Neural cell (in vitro differentiated cells): ENCODE data around the gene STAU1. TPM values are rescaled to one million over a fixed set of nuclear protein-coding genes. Genes with fewer than 3 reads are reported as not detected.

Source experiments
- H2AFZ ChIP-seq: fragments of 200-600, 300-800 bp; sonication (generic), shearing (Covaris generic); 2 replicates; pipeline ENCODE4 v1.6.0; 2014; ENCODE audit warnings: low read depth, mild to moderate bottlenecking, antibody characterized with exemption, low read length, moderate library complexity
- H3F3A ChIP-seq: fragments of 200-600 bp; shearing (Covaris generic); 2 replicates; pipeline ENCODE4 v1.6.1; 2016; ENCODE audit warnings: mild to moderate bottlenecking, moderate library complexity, mixed read lengths, antibody characterized with exemption, low read length; ENCODE audit not compliant: insufficient read depth, poor library complexity, severe bottlenecking
- H3K27ac ChIP-seq: fragments of 200-600, 300-800 bp; sonication (generic), shearing (Covaris generic); 2 replicates; pipeline ENCODE4 v1.5.1; 2014; ENCODE audit warnings: mild to moderate bottlenecking, low read length, moderate library complexity
- H3K27me3 ChIP-seq: fragments of 300-800, 200-600 bp; sonication (generic), shearing (Covaris generic); 2 replicates; pipeline ENCODE4 v1.6.0; 2014; ENCODE audit warnings: mild to moderate bottlenecking, low read depth, low read length, moderate library complexity; ENCODE audit not compliant: insufficient read depth
- H3K36me3 ChIP-seq: fragments of 300-800, 200-600 bp; sonication (generic), shearing (Covaris generic); 2 replicates; pipeline ENCODE4 v1.5.1; 2014; ENCODE audit warnings: mild to moderate bottlenecking, antibody characterized with exemption, low read length, moderate library complexity; ENCODE audit not compliant: insufficient read depth
- H3K4me2 ChIP-seq: fragments of 300-800, 200-600 bp; sonication (generic), shearing (Covaris generic); 2 replicates; pipeline ENCODE4 v1.6.0; 2014; ENCODE audit warnings: mild to moderate bottlenecking, low read length
- H3K4me3 ChIP-seq: fragments of 300-800, 200-600 bp; sonication (generic), shearing (Covaris generic); 2 replicates; pipeline ENCODE4 v1.5.1; 2014; ENCODE audit warnings: mild to moderate bottlenecking, low read length, moderate library complexity
- H3K79me2 ChIP-seq: fragments of 200-600 bp; shearing (Covaris generic); replicated peaks from 2 replicates; pipeline ENCODE4 v1.6.0; 2014; ENCODE audit warnings: mild to moderate bottlenecking, low read length, moderate library complexity; ENCODE audit not compliant: insufficient read depth
- H3K9ac ChIP-seq: fragments of 300-800, 200-600 bp; sonication (generic), shearing (Covaris generic); 2 replicates; pipeline ENCODE4 v1.6.1; 2016; ENCODE audit warnings: mild to moderate bottlenecking, low read length, mixed read lengths
- H3K9me2 ChIP-seq: fragments of 200-600 bp; shearing (Covaris generic); 2 replicates; pipeline ENCODE4 v1.6.1; 2016; ENCODE audit warnings: mild to moderate bottlenecking, low read length, mixed read lengths; ENCODE audit not compliant: insufficient read depth
- H3K9me3 ChIP-seq: fragments of 200-600, 300-800 bp; sonication (generic), shearing (Covaris generic); 2 replicates; pipeline ENCODE4 v1.6.1; 2016; ENCODE audit warnings: mild to moderate bottlenecking, mixed run types, low read length, moderate library complexity, mixed read lengths
- H4K20me1 ChIP-seq: fragments of 200-600 bp; shearing (Covaris generic); 2 replicates; pipeline ENCODE4 v1.6.1; 2016; ENCODE audit warnings: mild to moderate bottlenecking, mixed run types; ENCODE audit not compliant: insufficient read depth
- CTCF ChIP-seq: fragments of 450-650 bp; IDR thresholded peaks from 2 replicates; pipeline ENCODE4 v1.5.1; 2014; ENCODE audit warnings: antibody characterized with exemption, mild to moderate bottlenecking, moderate library complexity; ENCODE audit not compliant: poor library complexity, severe bottlenecking
- EP300 ChIP-seq: fragments of 450-650 bp; conservative IDR thresholded peaks from 2 replicates; pipeline ENCODE4 v1.6.1; 2014; ENCODE audit warnings: antibody characterized with exemption, mild to moderate bottlenecking, moderate library complexity; ENCODE audit not compliant: poor library complexity, severe bottlenecking
- EZH2 ChIP-seq: fragments of 200-600, 300-800 bp; shearing (Covaris generic), sonication (generic); IDR thresholded peaks from 2 replicates; pipeline ENCODE4 v1.6.1; 2014; ENCODE audit warnings: antibody characterized with exemption, low read length, borderline replicate concordance, mild to moderate bottlenecking; ENCODE audit not compliant: insufficient read depth, poor library complexity, severe bottlenecking
- MXI1 ChIP-seq: fragments of 450-650 bp; conservative IDR thresholded peaks from 2 replicates; pipeline ENCODE4 v1.6.1; 2014; ENCODE audit warnings: antibody characterized with exemption, mild to moderate bottlenecking; ENCODE audit not compliant: poor library complexity, severe bottlenecking
- POLR2AphosphoS5 ChIP-seq: IDR thresholded peaks from 2 replicates; pipeline ENCODE4 v1.6.1; 2012
- RAD21 ChIP-seq: fragments of 450-650 bp; conservative IDR thresholded peaks from 2 replicates; pipeline ENCODE4 v1.6.1; 2014; ENCODE audit warnings: antibody characterized with exemption, mild to moderate bottlenecking, moderate library complexity
- SMC3 ChIP-seq: fragments of 450-650 bp; conservative IDR thresholded peaks from 2 replicates; pipeline ENCODE4 v1.6.1; 2014; ENCODE audit warnings: antibody characterized with exemption, mild to moderate bottlenecking, moderate library complexity; ENCODE audit not compliant: poor library complexity
- TAF1 ChIP-seq: IDR thresholded peaks from 2 replicates; pipeline ENCODE4 v1.6.1; 2012; ENCODE audit warnings: low read depth
- polyA plus RNA-seq: library from polyadenylated mRNA; depleted of rRNA; stranded (reverse); fragments of >200 nt; gene quantifications from 2 replicates; pipeline ENCODE4 v1.2.3, GENCODE V29; 2014
- TF ChIP-seq, protein P1 (sequence below): IDR thresholded peaks from 2 replicates; pipeline ENCODE4 v1.6.1; 2012; ENCODE audit warnings: borderline replicate concordance

Gene STAU1
- polyA plus RNA-seq, 1 donor from 2014 or later: 43.1 TPM

DNA sequence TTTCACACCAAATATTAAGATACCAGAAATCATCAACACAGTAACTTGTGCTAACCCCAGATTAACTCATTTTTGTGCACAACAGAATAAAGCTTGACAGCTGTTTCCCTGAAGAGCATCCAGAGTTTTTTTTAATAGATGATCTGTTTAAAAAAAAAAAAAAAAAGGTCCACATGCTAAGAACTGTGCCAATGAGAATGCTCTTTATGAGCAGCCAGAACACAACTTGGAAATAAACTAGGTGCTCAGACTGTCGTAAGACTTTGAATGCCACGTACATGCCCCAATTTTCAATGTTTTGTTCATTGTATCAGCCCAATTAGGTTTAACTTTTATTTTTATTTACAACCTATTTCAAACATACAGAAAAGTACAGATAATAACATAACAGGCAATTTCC is 47.3 kb downstream of the STAU1 start:
- Histone ChIP-seq H3K4me2 (no peak overlapping the region), H3K36me3 (no peaks in the 10 kb centered on the region), H3K9me2 (no peaks in the 10 kb centered on the region), H3F3A (no peaks in the 10 kb centered on the region), H3K9ac (no peak overlapping the region), H3K9me3 (no peaks in the 10 kb centered on the region), H3K4me3 (no peak overlapping the region), H4K20me1 (no peaks in the 10 kb centered on the region), H3K79me2 (no peaks in the 10 kb centered on the region), H3K27me3 (no peaks in the 10 kb centered on the region), H2AFZ (no peak overlapping the region), H3K27ac (no peak overlapping the region)
- TF ChIP-seq EP300: no peak

- no peaks in the 10 kb centered on the region for H4K20me1 ChIP-seq
- H2AFZ ChIP-seq: no peak overlapping the region
- no peaks in the 10 kb centered on the region for H3K36me3 ChIP-seq
- no peak overlapping the region for H3K9ac ChIP-seq
- no peak overlapping the region for H3K27ac ChIP-seq
- no peak overlapping the region for H3K4me3 ChIP-seq
- no peaks in the 10 kb centered on the region for H3K9me3 ChIP-seq
- H3K9me2 ChIP-seq: no peaks in the 10 kb centered on the region
- H3K27me3 ChIP-seq: no peaks in the 10 kb centered on the region
- no peaks in the 10 kb centered on the region for H3F3A ChIP-seq
- no peak overlapping the region for H3K4me2 ChIP-seq
- no peak for TF ChIP-seq MXI1
- TF ChIP-seq RAD21: no peak
- TF ChIP-seq EZH2: no peak
- no peak for TF ChIP-seq CTCF
- no peak for TF ChIP-seq POLR2AphosphoS5
- TF ChIP-seq, protein P1, sequence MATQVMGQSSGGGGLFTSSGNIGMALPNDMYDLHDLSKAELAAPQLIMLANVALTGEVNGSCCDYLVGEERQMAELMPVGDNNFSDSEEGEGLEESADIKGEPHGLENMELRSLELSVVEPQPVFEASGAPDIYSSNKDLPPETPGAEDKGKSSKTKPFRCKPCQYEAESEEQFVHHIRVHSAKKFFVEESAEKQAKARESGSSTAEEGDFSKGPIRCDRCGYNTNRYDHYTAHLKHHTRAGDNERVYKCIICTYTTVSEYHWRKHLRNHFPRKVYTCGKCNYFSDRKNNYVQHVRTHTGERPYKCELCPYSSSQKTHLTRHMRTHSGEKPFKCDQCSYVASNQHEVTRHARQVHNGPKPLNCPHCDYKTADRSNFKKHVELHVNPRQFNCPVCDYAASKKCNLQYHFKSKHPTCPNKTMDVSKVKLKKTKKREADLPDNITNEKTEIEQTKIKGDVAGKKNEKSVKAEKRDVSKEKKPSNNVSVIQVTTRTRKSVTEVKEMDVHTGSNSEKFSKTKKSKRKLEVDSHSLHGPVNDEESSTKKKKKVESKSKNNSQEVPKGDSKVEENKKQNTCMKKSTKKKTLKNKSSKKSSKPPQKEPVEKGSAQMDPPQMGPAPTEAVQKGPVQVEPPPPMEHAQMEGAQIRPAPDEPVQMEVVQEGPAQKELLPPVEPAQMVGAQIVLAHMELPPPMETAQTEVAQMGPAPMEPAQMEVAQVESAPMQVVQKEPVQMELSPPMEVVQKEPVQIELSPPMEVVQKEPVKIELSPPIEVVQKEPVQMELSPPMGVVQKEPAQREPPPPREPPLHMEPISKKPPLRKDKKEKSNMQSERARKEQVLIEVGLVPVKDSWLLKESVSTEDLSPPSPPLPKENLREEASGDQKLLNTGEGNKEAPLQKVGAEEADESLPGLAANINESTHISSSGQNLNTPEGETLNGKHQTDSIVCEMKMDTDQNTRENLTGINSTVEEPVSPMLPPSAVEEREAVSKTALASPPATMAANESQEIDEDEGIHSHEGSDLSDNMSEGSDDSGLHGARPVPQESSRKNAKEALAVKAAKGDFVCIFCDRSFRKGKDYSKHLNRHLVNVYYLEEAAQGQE: no peak
- no peak for TF ChIP-seq EP300
- no peak for TF ChIP-seq TAF1
- TF ChIP-seq SMC3: no peak
- H3K79me2 ChIP-seq: no peaks in the 10 kb centered on the region
Measured at GRCh38 chr20:49140411-49140810, 47.7 kb downstream of the STAU1 start.

DNA sequence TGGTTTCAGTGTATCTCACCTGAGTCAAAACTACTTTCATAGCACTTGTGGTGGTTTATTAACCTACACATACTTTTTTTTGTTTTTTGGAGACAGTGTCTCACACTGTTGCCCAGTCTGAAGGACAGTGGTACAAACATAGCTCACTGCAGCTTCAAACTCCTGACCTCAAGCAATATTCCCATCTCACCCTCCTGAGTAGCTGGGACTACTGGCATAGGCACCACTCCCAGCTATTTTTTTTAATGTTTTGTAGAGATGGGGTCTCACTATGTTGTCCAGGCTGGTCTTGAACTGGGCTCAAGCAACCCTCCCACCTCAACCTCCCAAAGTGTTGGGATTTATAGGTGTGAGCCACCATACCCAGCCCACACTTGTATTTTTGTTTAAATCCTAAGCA is 49.7 kb downstream of the STAU1 start:
- TF ChIP-seq POLR2AphosphoS5 (no peak), EZH2 (no peak), TAF1 (no peak), EP300 (no peak), CTCF (no peak), SMC3 (no peak), RAD21 (no peak), MXI1 (no peak)
- TF ChIP-seq, protein P1: no peak
- Histone ChIP-seq H3K4me3 (no peak overlapping the region), H3K9me2 (no peaks in the 10 kb centered on the region), H4K20me1 (no peaks in the 10 kb centered on the region), H3K9ac (no peak overlapping the region), H3F3A (no peaks in the 10 kb centered on the region), H3K27me3 (no peaks in the 10 kb centered on the region), H3K79me2 (no peaks in the 10 kb centered on the region), H2AFZ (no peak overlapping the region), H3K27ac (no peak overlapping the region), H3K36me3 (no peaks in the 10 kb centered on the region), H3K4me2 (no peak overlapping the region), H3K9me3 (no peaks in the 10 kb centered on the region)
